ENCODE results near the gene MOV10L1.
A peak's percentile ranks its signal among the peaks of the same experiment; 100 is the strongest.
"Not testable (repeated sequence)": the region's sequence is repeated elsewhere in the genome, so short reads cannot be mapped to it uniquely, and the experiment has no call there.

The MOV10L1 gene

DNA sequence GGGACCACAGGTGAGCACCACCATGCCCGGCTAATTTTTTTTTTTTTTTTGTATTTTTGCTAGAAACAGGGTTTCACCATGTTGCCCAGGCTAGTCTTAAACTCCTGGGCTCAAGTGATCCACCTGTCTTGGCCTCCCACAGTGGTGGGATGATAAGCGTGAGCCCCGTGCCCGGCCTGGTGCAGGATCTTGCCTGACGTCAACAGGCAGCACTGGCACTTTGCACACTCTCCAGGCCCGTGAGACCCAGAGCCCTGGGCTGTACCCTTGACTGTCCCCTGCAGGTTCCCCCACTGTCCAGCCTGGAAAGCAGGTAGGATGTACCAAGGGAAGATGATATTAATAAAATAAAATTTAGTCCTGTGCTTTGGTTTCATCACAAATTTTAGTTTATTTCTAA lies 51.7 kb downstream of the MOV10L1 start:
- no peak for DNase-seq

- DNase-seq, result no peak
Observed at GRCh38 chr22:50141891-50142363, 52.1 kb downstream of the MOV10L1 start.

DNA sequence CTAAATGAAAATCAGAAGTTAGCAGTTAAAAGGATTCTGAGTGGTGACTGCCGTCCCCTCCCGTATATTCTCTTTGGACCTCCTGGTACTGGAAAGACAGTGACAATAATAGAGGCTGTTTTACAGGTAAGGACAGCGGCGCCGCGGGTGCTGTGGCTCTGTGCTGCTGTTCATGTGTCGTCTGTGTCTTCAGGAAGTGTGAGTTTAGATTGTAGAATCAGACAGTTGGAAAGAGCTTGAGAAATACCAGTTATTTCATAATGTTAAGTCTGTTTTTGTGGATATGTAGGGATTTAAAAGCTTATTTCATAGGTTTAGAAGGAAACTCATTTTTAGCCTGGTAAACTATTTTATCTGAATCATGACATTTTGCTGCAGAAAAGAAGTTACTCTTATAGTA lies 53.3 kb downstream of the MOV10L1 start:
- no peak for DNase-seq

DNA sequence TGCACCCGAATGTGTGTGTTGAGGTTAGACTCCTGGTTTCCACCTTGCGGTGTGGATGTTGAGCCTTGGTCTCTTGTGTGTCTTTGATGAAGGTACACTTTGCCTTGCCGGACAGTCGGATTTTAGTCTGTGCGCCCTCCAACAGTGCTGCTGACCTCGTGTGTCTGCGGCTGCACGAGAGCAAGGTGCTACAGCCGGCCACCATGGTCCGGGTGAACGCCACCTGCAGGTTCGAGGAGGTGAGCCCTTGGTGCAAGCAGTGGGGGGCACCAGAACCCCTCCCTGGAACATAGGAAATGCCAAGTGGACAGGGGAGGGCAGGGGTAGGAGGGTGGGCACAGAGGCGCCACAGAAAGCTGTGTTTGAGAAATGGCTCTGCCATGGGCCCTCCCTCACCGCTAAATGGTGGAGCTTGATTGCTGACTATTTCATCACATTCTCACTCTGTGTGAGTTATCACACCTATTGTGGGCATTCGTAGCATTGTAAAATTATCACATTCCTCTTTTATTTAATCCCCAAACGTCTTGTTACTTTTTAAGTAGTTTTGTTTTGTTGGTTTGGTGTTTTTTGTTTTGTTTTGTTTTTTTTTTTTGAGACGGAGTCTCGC lies 54.3 kb downstream of the MOV10L1 start:
- DNase-seq, result no peak

GRCh38 chr22:50145721-50146438 lies 56.1 kb downstream of the MOV10L1 start:
- no peak for DNase-seq

- no peak for DNase-seq
Observed at GRCh38 chr22:50146439-50147238, 56.8 kb downstream of the MOV10L1 start.

DNA sequence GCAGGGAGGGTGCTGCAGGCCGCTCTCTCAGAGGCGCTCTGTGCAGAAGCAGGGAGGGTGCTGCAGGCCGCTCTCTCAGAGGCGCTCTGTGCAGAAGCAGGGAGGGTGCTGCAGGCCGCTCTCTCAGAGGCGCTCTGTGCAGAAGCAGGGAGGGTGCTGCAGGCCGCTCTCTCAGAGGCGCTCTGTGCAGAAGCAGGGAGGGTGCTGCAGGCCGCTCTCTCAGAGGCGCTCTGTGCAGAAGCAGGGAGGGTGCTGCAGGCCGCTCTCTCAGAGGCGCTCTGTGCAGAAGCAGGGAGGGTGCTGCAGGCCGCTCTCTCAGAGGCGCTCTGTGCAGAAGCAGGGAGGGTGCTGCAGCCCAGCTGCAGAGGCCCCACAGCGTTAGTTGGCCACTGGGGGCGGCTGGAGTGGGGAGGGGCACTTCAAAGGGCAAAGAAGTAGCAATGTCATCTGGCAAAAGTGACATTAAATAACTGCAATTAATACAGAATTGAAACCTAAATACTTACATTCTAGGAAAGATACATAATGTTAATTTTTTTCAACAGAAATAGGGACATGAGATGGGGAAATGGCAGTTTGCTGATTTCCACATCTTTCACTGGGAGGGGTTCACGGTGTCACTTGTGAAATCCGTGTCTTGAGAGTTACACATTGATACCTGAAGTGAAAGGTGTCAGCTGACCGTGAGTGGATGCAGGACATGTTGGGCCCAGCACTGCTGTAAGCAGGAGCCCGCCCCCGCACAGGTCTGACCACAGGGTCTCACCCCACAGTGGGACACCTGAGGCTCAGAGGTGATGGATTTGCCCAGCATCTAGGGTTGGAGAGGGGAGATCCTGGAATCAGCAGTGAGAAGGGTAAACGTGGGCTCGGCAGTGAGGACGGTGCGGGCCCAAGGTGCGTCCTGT lies 57.7 kb downstream of the MOV10L1 start:
- DNase-seq, result not testable (repeated sequence)

- DNase-seq, result no peak
Observed at GRCh38 chr22:50148166-50148500, 58.3 kb downstream of the MOV10L1 start.

DNA sequence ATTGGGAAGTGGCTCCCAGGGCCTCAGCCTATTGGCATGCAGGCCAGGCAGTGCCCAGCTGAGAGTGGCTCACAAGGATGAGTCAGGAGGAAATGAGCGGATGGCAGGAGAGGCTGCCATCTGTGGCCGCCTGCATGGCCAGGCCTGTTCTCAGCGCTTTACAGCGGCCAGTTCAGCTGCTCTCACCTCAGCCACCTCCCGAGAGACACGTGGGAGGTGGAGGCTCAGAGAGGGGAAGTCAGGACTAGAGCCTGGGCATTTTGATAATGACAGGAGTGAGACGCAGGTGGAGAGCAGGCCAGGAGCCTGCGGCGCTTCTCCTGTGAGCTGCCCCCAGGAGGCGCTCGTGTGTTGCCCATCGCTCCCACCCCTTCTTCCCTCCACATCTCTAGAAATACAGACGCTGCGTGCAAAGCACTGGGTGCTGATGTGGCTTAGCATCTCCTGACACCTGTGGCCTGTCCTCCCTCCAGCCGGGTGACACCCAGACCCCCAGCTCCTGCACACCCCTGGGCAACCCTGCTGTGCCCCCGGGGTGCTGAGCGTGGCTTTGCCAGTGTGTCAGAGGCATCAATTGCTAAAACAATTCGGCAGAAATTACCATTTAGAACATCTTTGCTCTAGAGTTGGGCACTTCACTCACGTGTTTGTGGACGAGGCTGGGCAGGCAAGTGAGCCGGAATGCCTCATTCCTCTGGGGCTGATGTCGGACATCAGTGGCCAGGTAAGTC lies 59.4 kb downstream of the MOV10L1 start:
- peak; percentile 48 to 76 for DNase-seq

- DNase-seq, result no peak
Observed at GRCh38 chr22:50150161-50151129, 60.6 kb downstream of the MOV10L1 start.

GRCh38 chr22:50151571-50152537 lies 62.0 kb downstream of the MOV10L1 start:
- no peak for DNase-seq

- no peak for DNase-seq
Observed at GRCh38 chr22:50153056-50153755, 63.4 kb downstream of the MOV10L1 start.

GRCh38 chr22:50153756-50154140 lies 63.9 kb downstream of the MOV10L1 start:
- DNase-seq, result no peak

DNA sequence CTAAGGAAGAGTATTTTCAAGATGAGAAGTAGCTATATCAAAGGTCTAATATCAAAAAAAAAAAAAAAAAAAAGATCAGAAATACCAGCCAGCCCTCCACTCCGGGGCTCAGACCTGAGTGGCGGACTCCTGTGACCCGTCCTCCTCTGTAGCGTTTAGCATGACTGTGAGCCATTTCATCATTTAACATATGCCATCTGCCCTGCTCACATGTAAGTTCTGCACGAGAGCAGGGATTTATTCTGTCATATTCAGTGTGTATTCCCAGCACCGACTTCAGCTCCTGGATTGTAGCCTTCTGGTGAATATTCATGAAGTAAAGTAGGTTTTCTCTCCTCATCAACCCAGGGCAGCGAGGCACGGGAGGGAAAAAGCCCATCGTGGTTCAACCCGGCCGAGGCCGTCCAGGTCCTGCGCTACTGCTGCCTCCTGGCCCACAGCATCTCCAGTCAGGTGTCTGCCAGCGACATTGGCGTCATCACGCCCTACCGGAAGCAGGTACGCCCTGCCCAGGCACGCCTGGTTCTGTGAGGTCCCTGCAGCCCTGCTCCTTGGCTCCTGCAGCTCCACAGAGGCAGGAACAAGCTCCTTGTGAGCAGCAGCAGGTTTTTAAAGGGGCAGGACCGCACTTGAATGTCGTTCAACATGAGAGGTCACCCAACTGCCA lies 68.0 kb downstream of the MOV10L1 start:
- no peak for DNase-seq

- no peak for DNase-seq
Observed at GRCh38 chr22:50160947-50161346, 71.1 kb downstream of the MOV10L1 start.

DNA sequence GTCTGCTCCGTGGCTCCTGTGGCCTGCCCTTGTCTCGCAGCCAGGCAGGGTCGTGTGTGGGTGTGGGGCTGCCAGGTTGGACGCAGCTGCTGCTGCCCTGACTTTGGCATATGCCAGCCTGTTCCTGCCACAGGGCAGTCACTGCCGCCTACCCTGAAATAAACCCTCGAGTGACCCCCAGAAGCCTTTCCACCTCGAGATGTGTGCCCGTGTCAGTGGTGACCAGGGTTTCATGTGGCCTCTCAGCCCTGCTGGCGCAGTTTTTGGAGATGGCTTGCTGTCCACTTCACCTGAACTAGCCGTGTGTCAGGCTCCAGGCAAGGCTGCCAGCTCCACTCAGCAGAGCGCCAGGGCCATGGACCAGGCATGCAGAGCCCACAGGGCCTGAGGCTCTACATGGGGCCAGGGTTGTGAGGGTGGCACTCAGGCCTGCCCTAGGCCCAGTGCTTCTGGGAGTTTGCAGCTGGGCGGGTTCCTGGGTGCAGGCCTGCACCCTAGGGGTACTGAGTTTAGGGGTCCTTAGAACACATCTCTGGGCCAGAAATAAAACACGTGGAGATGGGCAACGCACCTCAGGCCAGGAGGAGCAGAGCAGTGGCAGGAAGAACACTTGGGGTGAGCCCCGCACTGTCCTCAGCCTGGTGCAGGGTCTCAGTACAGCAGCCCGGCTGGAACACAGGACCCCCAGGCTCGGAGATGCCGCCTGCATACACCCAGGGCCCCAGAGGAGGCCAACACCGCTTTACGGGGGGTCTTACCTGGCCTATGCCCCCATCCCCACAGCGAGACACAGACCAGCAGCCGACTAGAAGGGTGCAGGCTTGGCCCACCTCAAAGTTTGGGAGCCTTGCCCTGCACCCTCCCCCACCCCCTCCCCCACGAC lies 71.9 kb downstream of the MOV10L1 start:
- no peak for DNase-seq

GRCh38 chr22:50162391-50162956 lies 72.7 kb downstream of the MOV10L1 start:
- DNase-seq, result no peak

All from bone marrow (tissue), 2 donors.